Activated CD8-positive, alpha-beta memory T cell treated with anti-CD3 and anti-CD28 coated beads, Interleukin-2, amount 50 U/mL, for 24 hours (primary cell): ENCODE data around the gene UBASH3A.

Experiments
- DNase-seq: peaks from one replicate; pipeline ENCODE4 v3.0.0-alpha.2; 2020; ENCODE audit errors: extremely low read depth

The UBASH3A gene

GRCh38 chr21:42403611-42404231 is at the start of gene UBASH3A:
TSS of gene UBASH3A (plus strand) at chr21:42403902. CDS start at chr21:42403946, 44 bp downstream.
- DNase-seq = no peak

GRCh38 chr21:42356046-42356445 is 47.7 kb upstream of the UBASH3A start:
- DNase-seq = no peak

- no peak for DNase-seq
Measured at GRCh38 chr21:42356650-42357049, 47.1 kb upstream of the UBASH3A start.

- no peak for DNase-seq
Measured at GRCh38 chr21:42357307-42357706, 46.4 kb upstream of the UBASH3A start.

GRCh38 chr21:42358261-42358660 is 45.4 kb upstream of the UBASH3A start:
- no peak for DNase-seq

GRCh38 chr21:42358937-42359336 is 44.8 kb upstream of the UBASH3A start:
- DNase-seq = no peak

- DNase-seq = no peak
Measured at GRCh38 chr21:42360317-42360716, 43.4 kb upstream of the UBASH3A start.

GRCh38 chr21:42361286-42361685 is 42.4 kb upstream of the UBASH3A start:
- no peak for DNase-seq

GRCh38 chr21:42362198-42362597 is 41.5 kb upstream of the UBASH3A start:
- no peak for DNase-seq

GRCh38 chr21:42362700-42363099 is 41.0 kb upstream of the UBASH3A start:
- no peak for DNase-seq

GRCh38 chr21:42363312-42363711 is 40.4 kb upstream of the UBASH3A start:
- DNase-seq = no peak

- no peak for DNase-seq
Measured at GRCh38 chr21:42364304-42364865, 39.3 kb upstream of the UBASH3A start.

- no peak for DNase-seq
Measured at GRCh38 chr21:42365770-42366169, 37.9 kb upstream of the UBASH3A start.

GRCh38 chr21:42366292-42367010 is 37.3 kb upstream of the UBASH3A start, which contains the start of gene TFF1:
TSS of gene TFF1 (minus strand) at chr21:42366535. CDS start at chr21:42366495, 40 bp downstream.
- no peak for DNase-seq

GRCh38 chr21:42367367-42368165 is 36.1 kb upstream of the UBASH3A start:
- no peak for DNase-seq

GRCh38 chr21:42369821-42370220 is 33.9 kb upstream of the UBASH3A start:
- DNase-seq = no peak

GRCh38 chr21:42370894-42371654 is 32.6 kb upstream of the UBASH3A start:
- no peak for DNase-seq

- DNase-seq = no peak
Measured at GRCh38 chr21:42373196-42373907, 30.4 kb upstream of the UBASH3A start.

GRCh38 chr21:42373908-42374455 is 29.7 kb upstream of the UBASH3A start:
- DNase-seq = no peak

- no peak for DNase-seq
Measured at GRCh38 chr21:42374457-42374856, 29.2 kb upstream of the UBASH3A start.
